ENCODE measurements around the gene LPAR5. TPM values are rescaled to one million over a fixed set of nuclear protein-coding genes. Genes with fewer than 3 reads are reported as not detected.

LPAR5 gene
- total RNA-seq, 1 experiment from 2014 or later, result 0.20 TPM

- POLR2A ChIA-PET, result no interaction called here
- no peak for DNase-seq
- H3K27ac Mint-ChIP-seq (ENCODE audit: unreplicated experiment), result no peak overlapping the region
- H3K4me3 ChIP-seq (ENCODE audit: low read depth, low read length), result no peak overlapping the region
- no TSS peak for BruUV-seq (replicated peaks)
- CTCF ChIA-PET, result interaction anchor here (0.6 kb wide), 1 partner anchor 26 kb away, joined by 11 read pairs; no protein-coding TSS in a partner anchor
- no peaks in the 10 kb centered on the region for H3K4me1 Mint-ChIP-seq (ENCODE audit: low read depth, unreplicated experiment)
- peaks cover 99% of the 10 kb centered on the region for H3K36me3 Mint-ChIP-seq (ENCODE audit: insufficient read depth, unreplicated experiment)
- no peaks in the 10 kb centered on the region for H3K9me3 Mint-ChIP-seq (ENCODE audit: unreplicated experiment)
- H3K4me1 ChIP-seq, result no peaks in the 10 kb centered on the region
- H3K4me3 Mint-ChIP-seq (ENCODE audit: unreplicated experiment), result no peak overlapping the region
- no peaks in the 10 kb centered on the region for H3K27me3 ChIP-seq (replicated peaks; ENCODE audit: control insufficient read depth, insufficient read depth, low read length)
- peaks cover 20% of the 10 kb centered on the region for H3K36me3 ChIP-seq (ENCODE audit: control insufficient read depth, insufficient read depth, low read length)
- no peaks in the 10 kb centered on the region for H3K27me3 Mint-ChIP-seq (ENCODE audit: insufficient read depth, unreplicated experiment)
- no peaks in the 10 kb centered on the region for H3K9me3 ChIP-seq
- no peak for TF ChIP-seq CTCF (IDR thresholded peaks at IDR 0.05; ENCODE audit: insufficient read depth in 1 of 2, low read depth in 1 of 2, low read length in 1 of 2, severe bottlenecking in 1 of 2, unreplicated experiment in 1 of 2)
- intact Hi-C loops (cut with micrococcal nuclease; ENCODE audit: unreplicated experiment), result no loop called here
Measured at GRCh38 chr12:6584293-6584692, 51.5 kb downstream of the LPAR5 start.

GRCh38 chr12:6582959-6583358 is 52.8 kb downstream of the LPAR5 start:
- H3K36me3 ChIP-seq (ENCODE audit: control insufficient read depth, insufficient read depth, low read length), result peaks cover 20% of the 10 kb centered on the region
- no peaks in the 10 kb centered on the region for H3K9me3 ChIP-seq
- intact Hi-C loops (cut with micrococcal nuclease; ENCODE audit: unreplicated experiment), result loop anchor here (2.0 kb wide), 1 partner anchor 14 kb away; the partner anchor contains the start of gene NOP2
- ChIA-PET POLR2A (interaction anchor here (0.6 kb wide), 1 partner anchor 112 kb away, joined by 3 read pairs; no protein-coding TSS in a partner anchor), CTCF (interaction anchor here (0.5 to 1.1 kb wide), 3 partner anchors 10 to 49 kb away, joined by 3 to 7 read pairs (median 3); partner anchors contain the start of gene GAPDH)
- DNase-seq, result no peak
- Mint-ChIP-seq H3K9me3 (ENCODE audit: unreplicated experiment) (no peaks in the 10 kb centered on the region), H3K4me3 (ENCODE audit: unreplicated experiment) (no peak overlapping the region), H3K27me3 (ENCODE audit: insufficient read depth, unreplicated experiment) (no peaks in the 10 kb centered on the region), H3K27ac (ENCODE audit: unreplicated experiment) (no peak overlapping the region), H3K36me3 (ENCODE audit: insufficient read depth, unreplicated experiment) (peaks cover 99% of the 10 kb centered on the region), H3K4me1 (ENCODE audit: low read depth, unreplicated experiment) (no peaks in the 10 kb centered on the region)
- no peak overlapping the region for H3K4me3 ChIP-seq (ENCODE audit: low read depth, low read length)
- BruUV-seq (replicated peaks), result no TSS peak
- TF ChIP-seq CTCF (IDR thresholded peaks at IDR 0.05; ENCODE audit: insufficient read depth in 1 of 2, low read depth in 1 of 2, low read length in 1 of 2, severe bottlenecking in 1 of 2, unreplicated experiment in 1 of 2), result no peak
- no peaks in the 10 kb centered on the region for H3K4me1 ChIP-seq
- H3K27me3 ChIP-seq (replicated peaks; ENCODE audit: control insufficient read depth, insufficient read depth, low read length), result no peaks in the 10 kb centered on the region

GRCh38 chr12:6582196-6582595 is 53.6 kb downstream of the LPAR5 start:
- CTCF ChIA-PET, result interaction anchor here (0.5 to 1.1 kb wide), 3 partner anchors 9 to 48 kb away, joined by 3 to 7 read pairs (median 3); partner anchors contain the start of gene GAPDH
- Mint-ChIP-seq H3K27ac (ENCODE audit: unreplicated experiment) (no peak overlapping the region), H3K4me1 (ENCODE audit: low read depth, unreplicated experiment) (no peaks in the 10 kb centered on the region), H3K36me3 (ENCODE audit: insufficient read depth, unreplicated experiment) (peaks cover 99% of the 10 kb centered on the region), H3K4me3 (ENCODE audit: unreplicated experiment) (no peak overlapping the region), H3K27me3 (ENCODE audit: insufficient read depth, unreplicated experiment) (no peaks in the 10 kb centered on the region), H3K9me3 (ENCODE audit: unreplicated experiment) (no peaks in the 10 kb centered on the region)
- POLR2A ChIA-PET, result no interaction called here
- Histone ChIP-seq H3K36me3 (ENCODE audit: control insufficient read depth, insufficient read depth, low read length) (peaks cover 22% of the 10 kb centered on the region), H3K4me3 (ENCODE audit: low read depth, low read length) (no peak overlapping the region), H3K4me1 (no peaks in the 10 kb centered on the region), H3K27me3 (replicated peaks; ENCODE audit: control insufficient read depth, insufficient read depth, low read length) (no peaks in the 10 kb centered on the region), H3K9me3 (no peaks in the 10 kb centered on the region)
- DNase-seq, result peak in 1 of 2 experiments; percentile 43
- intact Hi-C loops (cut with micrococcal nuclease; ENCODE audit: unreplicated experiment), result loop anchor here (2.0 kb wide), 1 partner anchor 13 kb away; the partner anchor contains the start of gene NOP2
- BruUV-seq (replicated peaks), result no TSS peak
- peak in 1 of 2 experiments; percentile 63 for TF ChIP-seq CTCF (IDR thresholded peaks at IDR 0.05; ENCODE audit: insufficient read depth in 1 of 2, low read depth in 1 of 2, low read length in 1 of 2, severe bottlenecking in 1 of 2, unreplicated experiment in 1 of 2)

Data from Caco-2 (cell line).